Measurements from ENCODE around the gene CACNA1I. TPM values are rescaled to one million over a fixed set of nuclear protein-coding genes. Genes with fewer than 3 reads are reported as not detected.
"Not testable (repeated sequence)": the region's sequence is repeated elsewhere in the genome, so short reads cannot be mapped to it uniquely, and the experiment has no call there.

Gene CACNA1I
- total and polyA plus RNA-seq, 5 donors from 2014 or later: 0.06 to 10.6 (median 0.32) TPM

- no peak for DNase-seq
- Histone ChIP-seq H3K9me3 (ENCODE audit: control insufficient read depth in 2 of 2, low read length in 2 of 2) (no peaks in the 10 kb centered on the region), H3K4me3 (ENCODE audit: low read depth, low read length) (no peak overlapping the region), H3K27me3 (ENCODE audit: control insufficient read depth, insufficient read depth, low read length) (no peaks in the 10 kb centered on the region), H3K27ac (ENCODE audit: insufficient read depth, low read length, poor library complexity, severe bottlenecking) (no peak overlapping the region), H3K36me3 (ENCODE audit: control insufficient read depth, insufficient read depth, low read length) (no peaks in the 10 kb centered on the region), H3K4me1 (ENCODE audit: control insufficient read depth, insufficient read depth, low read length, poor library complexity, severe bottlenecking) (no peaks in the 10 kb centered on the region)
- ATAC-seq (ENCODE audit: low read depth in 2 of 2): no peak
- no peak overlapping the region for H3K4me3 Mint-ChIP-seq
- H3K9me3 Mint-ChIP-seq: peaks cover 0 to 2% (median 0%) of the 10 kb centered on the region in 7 donors
- peaks cover 12% of the 10 kb centered on the region for H3K27me3 Mint-ChIP-seq
- no peak overlapping the region for H3K27ac Mint-ChIP-seq
- H3K36me3 Mint-ChIP-seq: no peaks in the 10 kb centered on the region
- no peaks in the 10 kb centered on the region for H3K4me1 Mint-ChIP-seq
Measured at GRCh38 chr22:39729141-39729934, 158.8 kb downstream of the CACNA1I start.

- Histone ChIP-seq H3K9me3 (ENCODE audit: control insufficient read depth in 2 of 2, low read length in 2 of 2) (no peaks in the 10 kb centered on the region), H3K27me3 (ENCODE audit: control insufficient read depth, insufficient read depth, low read length) (peaks cover 2% of the 10 kb centered on the region), H3K4me1 (ENCODE audit: control insufficient read depth, insufficient read depth, low read length, poor library complexity, severe bottlenecking) (no peaks in the 10 kb centered on the region), H3K4me3 (ENCODE audit: low read depth, low read length) (no peak overlapping the region), H3K27ac (ENCODE audit: insufficient read depth, low read length, poor library complexity, severe bottlenecking) (no peak overlapping the region), H3K36me3 (ENCODE audit: control insufficient read depth, insufficient read depth, low read length) (no peaks in the 10 kb centered on the region)
- Mint-ChIP-seq H3K4me3 (no peak overlapping the region), H3K9me3 (peaks cover 0 to 4% (median 0%) of the 10 kb centered on the region in 7 donors), H3K4me1 (no peaks in the 10 kb centered on the region), H3K36me3 (no peaks in the 10 kb centered on the region), H3K27me3 (peaks cover 12% of the 10 kb centered on the region), H3K27ac (no peak overlapping the region)
- no peak for ATAC-seq (ENCODE audit: low read depth in 2 of 2)
- DNase-seq: no peak
Measured at GRCh38 chr22:39731481-39731880, 160.9 kb downstream of the CACNA1I start.

GRCh38 chr22:39731881-39732555 lies 161.5 kb downstream of the CACNA1I start:
- H3K36me3 Mint-ChIP-seq: no peaks in the 10 kb centered on the region
- Histone ChIP-seq H3K27me3 (ENCODE audit: control insufficient read depth, insufficient read depth, low read length) (peaks cover 3% of the 10 kb centered on the region), H3K4me3 (ENCODE audit: low read depth, low read length) (no peak overlapping the region), H3K9me3 (ENCODE audit: control insufficient read depth in 2 of 2, low read length in 2 of 2) (no peaks in the 10 kb centered on the region), H3K4me1 (ENCODE audit: control insufficient read depth, insufficient read depth, low read length, poor library complexity, severe bottlenecking) (no peaks in the 10 kb centered on the region), H3K27ac (ENCODE audit: insufficient read depth, low read length, poor library complexity, severe bottlenecking) (no peak overlapping the region), H3K36me3 (ENCODE audit: control insufficient read depth, insufficient read depth, low read length) (no peaks in the 10 kb centered on the region)
- ATAC-seq (ENCODE audit: low read depth in 2 of 2): no peak
- H3K27me3 Mint-ChIP-seq: peaks cover 8% of the 10 kb centered on the region
- no peak overlapping the region for H3K27ac Mint-ChIP-seq
- DNase-seq: no peak
- H3K9me3 Mint-ChIP-seq: peaks cover 0 to 4% (median 0%) of the 10 kb centered on the region in 7 donors
- no peaks in the 10 kb centered on the region for H3K4me1 Mint-ChIP-seq
- no peak overlapping the region for H3K4me3 Mint-ChIP-seq

GRCh38 chr22:39732625-39733024 lies 162.1 kb downstream of the CACNA1I start:
- no peak for DNase-seq

GRCh38 chr22:39733191-39733590 lies 162.6 kb downstream of the CACNA1I start:
- Histone ChIP-seq H3K27me3 (ENCODE audit: control insufficient read depth, insufficient read depth, low read length) (peaks cover 10% of the 10 kb centered on the region), H3K4me3 (ENCODE audit: low read depth, low read length) (no peak overlapping the region), H3K27ac (ENCODE audit: insufficient read depth, low read length, poor library complexity, severe bottlenecking) (no peak overlapping the region), H3K9me3 (ENCODE audit: control insufficient read depth in 2 of 2, low read length in 2 of 2) (no peaks in the 10 kb centered on the region), H3K4me1 (ENCODE audit: control insufficient read depth, insufficient read depth, low read length, poor library complexity, severe bottlenecking) (no peaks in the 10 kb centered on the region), H3K36me3 (ENCODE audit: control insufficient read depth, insufficient read depth, low read length) (no peaks in the 10 kb centered on the region)
- Mint-ChIP-seq H3K4me1 (no peaks in the 10 kb centered on the region), H3K27ac (peak overlapping the region in 1 of 3 donors; percentile 38), H3K9me3 (peaks cover 0 to 4% (median 1%) of the 10 kb centered on the region in 7 donors), H3K4me3 (no peak overlapping the region), H3K27me3 (peaks cover 7% of the 10 kb centered on the region), H3K36me3 (no peaks in the 10 kb centered on the region)
- DNase-seq (no peak), ATAC-seq (ENCODE audit: low read depth in 2 of 2) (no peak)

More at GRCh38 chr22:39732625-39733024, 162.1 kb downstream of the CACNA1I start:
- ATAC-seq (ENCODE audit: low read depth in 2 of 2): no peak
- Histone ChIP-seq H3K4me1 (ENCODE audit: control insufficient read depth, insufficient read depth, low read length, poor library complexity, severe bottlenecking) (no peaks in the 10 kb centered on the region), H3K9me3 (ENCODE audit: control insufficient read depth in 2 of 2, low read length in 2 of 2) (no peaks in the 10 kb centered on the region), H3K36me3 (ENCODE audit: control insufficient read depth, insufficient read depth, low read length) (no peaks in the 10 kb centered on the region), H3K4me3 (ENCODE audit: low read depth, low read length) (no peak overlapping the region), H3K27me3 (ENCODE audit: control insufficient read depth, insufficient read depth, low read length) (peaks cover 5% of the 10 kb centered on the region), H3K27ac (ENCODE audit: insufficient read depth, low read length, poor library complexity, severe bottlenecking) (no peak overlapping the region)
- Mint-ChIP-seq H3K4me1 (no peaks in the 10 kb centered on the region), H3K9me3 (peaks cover 0 to 4% (median 0%) of the 10 kb centered on the region in 7 donors), H3K27ac (peak overlapping the region in 1 of 3 donors; percentile 69), H3K4me3 (no peak overlapping the region), H3K27me3 (peaks cover 4% of the 10 kb centered on the region), H3K36me3 (no peaks in the 10 kb centered on the region)

- not testable (repeated sequence) for H3K36me3 Mint-ChIP-seq, H3K4me3 Mint-ChIP-seq
Measured at GRCh38 chr22:39734046-39734445, 163.5 kb downstream of the CACNA1I start.

GRCh38 chr22:39734866-39735265 lies 164.3 kb downstream of the CACNA1I start:
- peaks cover 0 to 6% (median 2%) of the 10 kb centered on the region in 7 donors for H3K9me3 Mint-ChIP-seq

More at GRCh38 chr22:39734046-39734445, 163.5 kb downstream of the CACNA1I start:
- not testable (repeated sequence) for ATAC-seq (ENCODE audit: low read depth in 2 of 2); H3K36me3 ChIP-seq (ENCODE audit: control insufficient read depth, insufficient read depth, low read length); H3K4me1 ChIP-seq (ENCODE audit: control insufficient read depth, insufficient read depth, low read length, poor library complexity, severe bottlenecking); H3K27me3 ChIP-seq (ENCODE audit: control insufficient read depth, insufficient read depth, low read length); H3K4me3 ChIP-seq (ENCODE audit: low read depth, low read length); H3K27ac ChIP-seq (ENCODE audit: insufficient read depth, low read length, poor library complexity, severe bottlenecking); H3K9me3 Mint-ChIP-seq; DNase-seq; H3K4me1 Mint-ChIP-seq; H3K27me3 Mint-ChIP-seq; H3K27ac Mint-ChIP-seq; H3K9me3 ChIP-seq (ENCODE audit: control insufficient read depth in 2 of 2, low read length in 2 of 2)

More at GRCh38 chr22:39734866-39735265, 164.3 kb downstream of the CACNA1I start:
- H3K4me1 Mint-ChIP-seq: no peaks in the 10 kb centered on the region
- Histone ChIP-seq H3K4me1 (ENCODE audit: control insufficient read depth, insufficient read depth, low read length, poor library complexity, severe bottlenecking) (no peaks in the 10 kb centered on the region), H3K36me3 (ENCODE audit: control insufficient read depth, insufficient read depth, low read length) (no peaks in the 10 kb centered on the region), H3K27me3 (ENCODE audit: control insufficient read depth, insufficient read depth, low read length) (peaks cover 10% of the 10 kb centered on the region), H3K4me3 (ENCODE audit: low read depth, low read length) (no peak overlapping the region), H3K9me3 (ENCODE audit: control insufficient read depth in 2 of 2, low read length in 2 of 2) (no peaks in the 10 kb centered on the region), H3K27ac (ENCODE audit: insufficient read depth, low read length, poor library complexity, severe bottlenecking) (no peak overlapping the region)
- H3K36me3 Mint-ChIP-seq: no peaks in the 10 kb centered on the region
- ATAC-seq (ENCODE audit: low read depth in 2 of 2) (no peak), DNase-seq (no peak)
- no peak overlapping the region for H3K4me3 Mint-ChIP-seq
- peaks cover 7% of the 10 kb centered on the region for H3K27me3 Mint-ChIP-seq
- peak overlapping the region in 1 of 3 donors; percentile 89 for H3K27ac Mint-ChIP-seq

Data from CD4-positive, CD25-positive, alpha-beta regulatory T cell (primary cell).